IPS-20b (cell line): ENCODE measurements around the gene ABL1.

Experiments used
- H3K27ac ChIP-seq: one replicate; pipeline ENCODE4 v1.5.1; 2013; ENCODE audit warnings: low read length
- H3K27me3 ChIP-seq: 2 replicates; pipeline ENCODE4 v1.6.1; 2013; ENCODE audit warnings: mild to moderate bottlenecking, low read length, inconsistent platforms; ENCODE audit not compliant: insufficient read depth
- H3K36me3 ChIP-seq: 2 replicates; pipeline ENCODE4 v1.6.1; 2013; ENCODE audit warnings: low read depth, mild to moderate bottlenecking, inconsistent platforms, low read length, moderate library complexity; ENCODE audit not compliant: insufficient read depth
- H3K4me1 ChIP-seq: 2 replicates; pipeline ENCODE4 v1.6.1; 2013; ENCODE audit warnings: mild to moderate bottlenecking, control low read depth, inconsistent platforms, low read length, moderate library complexity; ENCODE audit not compliant: insufficient read depth
- H3K4me3 ChIP-seq: 2 replicates; pipeline ENCODE4 v1.5.1; 2013; ENCODE audit warnings: mild to moderate bottlenecking, low read length, inconsistent platforms
- H3K9ac ChIP-seq: 2 replicates; pipeline ENCODE4 v1.6.1; 2013; ENCODE audit warnings: low read depth, mild to moderate bottlenecking, inconsistent platforms, low read length, moderate library complexity
- H3K9me3 ChIP-seq: 2 replicates; pipeline ENCODE4 v1.6.1; 2013; ENCODE audit warnings: mild to moderate bottlenecking, low read depth, low read length, inconsistent platforms; ENCODE audit not compliant: insufficient read depth

ABL1 gene

DNA sequence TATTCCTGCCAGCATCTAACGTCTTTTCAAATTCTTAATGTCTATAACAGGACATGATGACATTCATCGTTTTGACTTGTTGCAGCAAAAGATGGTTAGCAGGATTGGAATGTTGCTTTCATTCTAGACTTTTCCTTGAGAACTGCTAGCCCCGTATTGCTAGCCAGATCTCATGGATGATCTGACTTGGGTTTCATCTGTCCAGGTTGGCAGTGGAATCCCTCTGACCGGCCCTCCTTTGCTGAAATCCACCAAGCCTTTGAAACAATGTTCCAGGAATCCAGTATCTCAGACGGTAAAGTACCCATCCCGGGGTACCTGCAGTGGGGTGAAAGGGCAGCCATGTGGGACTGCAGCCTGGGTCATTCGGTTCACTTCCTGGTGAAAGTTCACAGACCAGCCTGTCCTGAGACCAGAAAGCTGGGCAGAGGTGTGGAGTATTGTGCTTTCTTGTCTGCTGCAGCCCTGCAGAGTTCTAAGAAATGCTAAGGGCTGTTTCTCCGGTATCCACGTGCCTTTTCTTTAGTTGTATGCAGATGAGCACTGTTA is 44.9 kb downstream of the ABL1 start:
- H3K4me3 ChIP-seq, result no peak overlapping the region
- peaks cover 87% of the 10 kb centered on the region for H3K36me3 ChIP-seq
- no peak overlapping the region for H3K27ac ChIP-seq

DNA sequence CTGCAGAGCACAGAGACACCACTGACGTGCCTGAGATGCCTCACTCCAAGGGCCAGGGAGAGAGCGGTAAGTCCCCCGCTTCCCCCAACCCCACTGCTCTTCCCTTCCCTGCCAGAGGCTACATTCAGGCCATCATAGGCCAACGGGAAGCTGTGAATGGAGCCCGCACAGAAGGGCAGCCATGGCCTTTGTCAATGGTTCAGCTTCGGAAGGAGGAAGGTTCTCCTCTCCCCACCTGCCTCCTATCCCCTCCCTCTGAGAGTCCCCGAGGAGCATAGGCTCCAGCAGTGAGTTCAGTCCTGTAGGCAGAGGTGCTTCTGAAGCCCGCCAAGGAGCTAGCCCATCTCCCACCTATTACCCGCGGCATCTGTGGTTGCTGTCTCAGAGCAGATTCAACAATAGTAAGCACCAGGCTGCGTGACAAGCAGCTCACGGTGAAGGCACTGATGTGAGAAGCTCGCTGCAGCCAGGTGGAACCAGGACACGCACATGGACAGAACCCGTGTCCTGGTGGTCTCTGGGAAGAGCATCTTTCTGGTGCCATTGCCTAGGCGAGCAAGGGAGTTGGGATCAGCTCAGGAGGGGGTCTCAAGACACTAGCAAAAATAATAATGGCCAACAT is 45.7 kb downstream of the ABL1 start:
- no peak overlapping the region for H3K9ac ChIP-seq
- no peaks in the 10 kb centered on the region for H3K4me1 ChIP-seq
- H3K27me3 ChIP-seq, result no peaks in the 10 kb centered on the region
- H3K9me3 ChIP-seq, result no peaks in the 10 kb centered on the region
- no peak overlapping the region for H3K4me3 ChIP-seq
- H3K27ac ChIP-seq, result no peak overlapping the region
- H3K36me3 ChIP-seq, result peaks cover 87% of the 10 kb centered on the region

More for the DNA sequence above, 44.9 kb downstream of the ABL1 start:
- no peaks in the 10 kb centered on the region for H3K27me3 ChIP-seq
- H3K4me1 ChIP-seq, result no peaks in the 10 kb centered on the region
- H3K9ac ChIP-seq, result no peak overlapping the region
- H3K9me3 ChIP-seq, result no peaks in the 10 kb centered on the region

DNA sequence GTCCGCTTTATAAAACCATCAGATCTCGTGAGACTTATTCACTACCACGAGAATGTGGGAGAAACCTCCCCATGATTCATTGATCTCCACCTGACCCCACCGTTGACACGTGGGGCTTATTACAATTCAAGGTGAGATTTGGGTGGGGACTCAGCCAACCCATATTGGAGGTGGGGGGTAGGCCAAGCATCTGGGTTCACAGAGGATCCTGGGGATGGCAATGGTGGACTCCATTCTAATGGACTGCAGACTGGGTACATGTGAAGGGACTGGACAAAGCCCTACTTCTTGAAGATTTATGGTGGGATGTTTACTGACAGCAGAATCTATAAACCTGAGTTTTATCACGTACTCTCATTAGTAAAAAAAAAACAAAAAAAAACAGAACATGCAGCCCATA is 46.5 kb downstream of the ABL1 start:
- H3K36me3 ChIP-seq, result peaks cover 95% of the 10 kb centered on the region
- H3K9me3 ChIP-seq, result no peaks in the 10 kb centered on the region
- no peaks in the 10 kb centered on the region for H3K27me3 ChIP-seq
- no peak overlapping the region for H3K9ac ChIP-seq
- no peaks in the 10 kb centered on the region for H3K4me1 ChIP-seq
- H3K27ac ChIP-seq, result no peak overlapping the region
- no peak overlapping the region for H3K4me3 ChIP-seq

DNA sequence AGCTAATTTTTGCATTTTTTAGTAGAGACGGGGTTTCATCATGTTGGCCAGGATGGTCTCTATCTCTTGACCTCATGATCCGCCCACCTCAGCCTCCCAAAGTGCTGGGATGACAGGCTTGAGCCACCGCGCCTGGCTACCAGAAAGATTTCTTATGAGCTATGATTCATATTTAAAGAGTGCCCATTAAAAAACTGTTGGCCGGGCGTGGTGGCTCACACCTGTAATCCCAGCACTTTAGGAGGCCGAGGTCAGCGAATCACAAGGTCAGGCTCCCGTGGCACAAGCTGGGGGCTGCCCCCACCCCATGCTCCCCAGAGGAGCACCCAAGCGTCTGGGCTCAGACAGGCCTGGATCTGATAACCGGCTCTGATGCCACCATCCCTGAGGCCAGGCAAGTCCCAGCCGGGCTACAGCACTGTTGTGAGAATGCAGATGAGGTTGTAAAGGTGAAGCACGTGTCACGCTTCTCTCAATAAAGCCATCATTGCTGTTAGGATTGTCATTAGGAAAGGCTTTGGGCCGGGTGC is 47.7 kb downstream of the ABL1 start:
- Histone ChIP-seq H3K36me3 (peaks cover 98% of the 10 kb centered on the region), H3K4me1 (no peaks in the 10 kb centered on the region), H3K27ac (no peak overlapping the region), H3K4me3 (no peak overlapping the region), H3K27me3 (no peaks in the 10 kb centered on the region), H3K9me3 (no peaks in the 10 kb centered on the region), H3K9ac (no peak overlapping the region)

DNA sequence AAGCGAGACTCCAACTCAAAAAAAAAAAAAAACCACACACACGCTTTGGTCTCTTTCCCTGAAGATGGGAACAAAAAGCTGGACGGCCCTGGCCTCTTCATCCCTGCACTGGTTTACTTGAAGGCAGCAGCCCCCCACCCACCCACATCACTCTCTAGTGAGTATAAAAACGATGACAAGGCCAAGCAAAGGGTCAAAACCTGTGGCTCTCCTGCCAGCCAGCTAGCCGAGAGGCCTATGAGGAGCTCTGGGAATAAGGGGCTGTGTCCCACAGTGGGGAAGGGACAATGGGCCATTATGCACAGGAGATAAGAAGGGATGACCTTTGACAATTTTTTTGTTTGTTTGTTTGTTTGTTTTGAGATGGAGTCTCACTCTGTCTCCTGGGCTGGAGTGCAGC is 48.4 kb downstream of the ABL1 start:
- no peaks in the 10 kb centered on the region for H3K4me1 ChIP-seq
- no peak overlapping the region for H3K27ac ChIP-seq
- H3K9ac ChIP-seq, result no peak overlapping the region
- no peaks in the 10 kb centered on the region for H3K27me3 ChIP-seq
- H3K4me3 ChIP-seq, result no peak overlapping the region
- no peaks in the 10 kb centered on the region for H3K9me3 ChIP-seq
- H3K36me3 ChIP-seq, result peaks cover 98% of the 10 kb centered on the region

DNA sequence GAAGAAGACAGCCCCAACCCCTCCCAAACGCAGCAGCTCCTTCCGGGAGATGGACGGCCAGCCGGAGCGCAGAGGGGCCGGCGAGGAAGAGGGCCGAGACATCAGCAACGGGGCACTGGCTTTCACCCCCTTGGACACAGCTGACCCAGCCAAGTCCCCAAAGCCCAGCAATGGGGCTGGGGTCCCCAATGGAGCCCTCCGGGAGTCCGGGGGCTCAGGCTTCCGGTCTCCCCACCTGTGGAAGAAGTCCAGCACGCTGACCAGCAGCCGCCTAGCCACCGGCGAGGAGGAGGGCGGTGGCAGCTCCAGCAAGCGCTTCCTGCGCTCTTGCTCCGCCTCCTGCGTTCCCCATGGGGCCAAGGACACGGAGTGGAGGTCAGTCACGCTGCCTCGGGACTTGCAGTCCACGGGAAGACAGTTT is 49.1 kb downstream of the ABL1 start:
- no peaks in the 10 kb centered on the region for H3K27me3 ChIP-seq
- no peaks in the 10 kb centered on the region for H3K9me3 ChIP-seq
- H3K36me3 ChIP-seq, result peaks cover 98% of the 10 kb centered on the region
- no peak overlapping the region for H3K4me3 ChIP-seq
- H3K4me1 ChIP-seq, result no peaks in the 10 kb centered on the region
- no peak overlapping the region for H3K9ac ChIP-seq
- no peak overlapping the region for H3K27ac ChIP-seq

DNA sequence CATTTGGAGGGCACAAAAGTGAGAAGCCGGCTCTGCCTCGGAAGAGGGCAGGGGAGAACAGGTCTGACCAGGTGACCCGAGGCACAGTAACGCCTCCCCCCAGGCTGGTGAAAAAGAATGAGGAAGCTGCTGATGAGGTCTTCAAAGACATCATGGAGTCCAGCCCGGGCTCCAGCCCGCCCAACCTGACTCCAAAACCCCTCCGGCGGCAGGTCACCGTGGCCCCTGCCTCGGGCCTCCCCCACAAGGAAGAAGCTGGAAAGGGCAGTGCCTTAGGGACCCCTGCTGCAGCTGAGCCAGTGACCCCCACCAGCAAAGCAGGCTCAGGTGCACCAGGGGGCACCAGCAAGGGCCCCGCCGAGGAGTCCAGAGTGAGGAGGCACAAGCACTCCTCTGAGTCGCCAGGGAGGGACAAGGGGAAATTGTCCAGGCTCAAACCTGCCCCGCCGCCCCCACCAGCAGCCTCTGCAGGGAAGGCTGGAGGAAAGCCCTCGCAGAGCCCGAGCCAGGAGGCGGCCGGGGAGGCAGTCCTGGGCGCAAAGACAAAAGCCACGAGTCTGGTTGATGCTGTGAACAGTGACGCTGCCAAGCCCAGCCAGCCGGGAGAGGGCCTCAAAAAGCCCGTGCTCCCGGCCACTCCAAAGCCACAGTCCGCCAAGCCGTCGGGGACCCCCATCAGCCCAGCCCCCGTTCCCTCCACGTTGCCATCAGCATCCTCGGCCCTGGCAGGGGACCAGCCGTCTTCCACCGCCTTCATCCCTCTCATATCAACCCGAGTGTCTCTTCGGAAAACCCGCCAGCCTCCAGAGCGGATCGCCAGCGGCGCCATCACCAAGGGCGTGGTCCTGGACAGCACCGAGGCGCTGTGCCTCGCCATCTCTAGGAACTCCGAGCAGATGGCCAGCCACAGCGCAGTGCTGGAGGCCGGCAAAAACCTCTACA is 49.8 kb downstream of the ABL1 start:
- H3K27ac ChIP-seq, result no peak overlapping the region
- no peaks in the 10 kb centered on the region for H3K27me3 ChIP-seq
- H3K4me3 ChIP-seq, result no peak overlapping the region
- H3K9me3 ChIP-seq, result no peaks in the 10 kb centered on the region
- no peaks in the 10 kb centered on the region for H3K4me1 ChIP-seq
- peaks cover 92% of the 10 kb centered on the region for H3K36me3 ChIP-seq
- no peak overlapping the region for H3K9ac ChIP-seq

DNA sequence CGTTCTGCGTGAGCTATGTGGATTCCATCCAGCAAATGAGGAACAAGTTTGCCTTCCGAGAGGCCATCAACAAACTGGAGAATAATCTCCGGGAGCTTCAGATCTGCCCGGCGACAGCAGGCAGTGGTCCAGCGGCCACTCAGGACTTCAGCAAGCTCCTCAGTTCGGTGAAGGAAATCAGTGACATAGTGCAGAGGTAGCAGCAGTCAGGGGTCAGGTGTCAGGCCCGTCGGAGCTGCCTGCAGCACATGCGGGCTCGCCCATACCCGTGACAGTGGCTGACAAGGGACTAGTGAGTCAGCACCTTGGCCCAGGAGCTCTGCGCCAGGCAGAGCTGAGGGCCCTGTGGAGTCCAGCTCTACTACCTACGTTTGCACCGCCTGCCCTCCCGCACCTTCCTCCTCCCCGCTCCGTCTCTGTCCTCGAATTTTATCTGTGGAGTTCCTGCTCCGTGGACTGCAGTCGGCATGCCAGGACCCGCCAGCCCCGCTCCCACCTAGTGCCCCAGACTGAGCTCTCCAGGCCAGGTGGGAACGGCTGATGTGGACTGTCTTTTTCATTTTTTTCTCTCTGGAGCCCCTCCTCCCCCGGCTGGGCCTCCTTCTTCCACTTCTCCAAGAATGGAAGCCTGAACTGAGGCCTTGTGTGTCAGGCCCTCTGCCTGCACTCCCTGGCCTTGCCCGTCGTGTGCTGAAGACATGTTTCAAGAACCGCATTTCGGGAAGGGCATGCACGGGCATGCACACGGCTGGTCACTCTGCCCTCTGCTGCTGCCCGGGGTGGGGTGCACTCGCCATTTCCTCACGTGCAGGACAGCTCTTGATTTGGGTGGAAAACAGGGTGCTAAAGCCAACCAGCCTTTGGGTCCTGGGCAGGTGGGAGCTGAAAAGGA is 50.7 kb downstream of the ABL1 start:
- Histone ChIP-seq H3K27me3 (no peaks in the 10 kb centered on the region), H3K36me3 (peaks cover 90% of the 10 kb centered on the region), H3K27ac (no peak overlapping the region), H3K4me3 (no peak overlapping the region), H3K4me1 (no peaks in the 10 kb centered on the region), H3K9me3 (no peaks in the 10 kb centered on the region), H3K9ac (no peak overlapping the region)

DNA sequence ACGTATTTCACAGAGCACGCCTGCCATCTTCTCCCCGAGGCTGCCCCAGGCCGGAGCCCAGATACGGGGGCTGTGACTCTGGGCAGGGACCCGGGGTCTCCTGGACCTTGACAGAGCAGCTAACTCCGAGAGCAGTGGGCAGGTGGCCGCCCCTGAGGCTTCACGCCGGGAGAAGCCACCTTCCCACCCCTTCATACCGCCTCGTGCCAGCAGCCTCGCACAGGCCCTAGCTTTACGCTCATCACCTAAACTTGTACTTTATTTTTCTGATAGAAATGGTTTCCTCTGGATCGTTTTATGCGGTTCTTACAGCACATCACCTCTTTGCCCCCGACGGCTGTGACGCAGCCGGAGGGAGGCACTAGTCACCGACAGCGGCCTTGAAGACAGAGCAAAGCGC is 51.9 kb downstream of the ABL1 start:
- no peaks in the 10 kb centered on the region for H3K9me3 ChIP-seq
- H3K4me3 ChIP-seq, result no peak overlapping the region
- H3K4me1 ChIP-seq, result no peaks in the 10 kb centered on the region
- peaks cover 86% of the 10 kb centered on the region for H3K36me3 ChIP-seq
- H3K27ac ChIP-seq, result no peak overlapping the region
- no peak overlapping the region for H3K9ac ChIP-seq
- no peaks in the 10 kb centered on the region for H3K27me3 ChIP-seq

DNA sequence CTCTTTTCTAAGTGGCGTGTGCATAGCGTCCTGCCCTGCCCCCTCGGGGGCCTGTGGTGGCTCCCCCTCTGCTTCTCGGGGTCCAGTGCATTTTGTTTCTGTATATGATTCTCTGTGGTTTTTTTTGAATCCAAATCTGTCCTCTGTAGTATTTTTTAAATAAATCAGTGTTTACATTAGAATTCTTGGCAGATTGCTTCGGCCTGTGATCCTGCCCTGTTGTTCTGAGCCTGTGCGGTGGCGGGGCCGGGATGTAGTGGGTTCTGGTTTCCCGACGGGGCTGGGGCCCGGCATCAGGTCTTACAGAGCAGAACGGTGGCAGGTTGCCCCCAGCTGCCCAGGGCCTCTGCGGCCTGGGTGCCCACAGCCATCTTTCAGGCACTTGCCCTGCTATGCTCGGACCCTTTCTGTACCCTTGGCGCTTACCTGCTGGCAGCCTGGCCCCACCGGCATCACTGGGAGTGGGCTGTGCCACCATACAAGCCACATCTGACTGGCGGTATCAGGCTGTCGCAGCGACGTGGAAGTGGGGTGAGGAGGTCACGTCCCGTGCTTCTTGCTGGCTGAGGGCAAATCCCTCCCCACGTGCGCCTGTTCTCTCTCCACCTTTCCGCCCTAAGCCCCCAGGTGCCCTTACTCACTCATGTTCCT is 52.6 kb downstream of the ABL1 start:
- Histone ChIP-seq H3K27ac (no peak overlapping the region), H3K4me3 (no peak overlapping the region), H3K9me3 (no peaks in the 10 kb centered on the region), H3K9ac (no peak overlapping the region), H3K36me3 (peaks cover 86% of the 10 kb centered on the region), H3K27me3 (no peaks in the 10 kb centered on the region), H3K4me1 (no peaks in the 10 kb centered on the region)
